Panc1 (cell line): ENCODE results near the gene RTF1. TPM values are rescaled to one million over a fixed set of nuclear protein-coding genes. Genes with fewer than 3 reads are reported as not detected.

Experiments used
- ATAC-seq: fragments of 200-7000 bp; cut with Tn5 transposase; 2 replicates; pipeline ENCODE4 v1.9.1; 2020; ENCODE audit warnings: mild to moderate bottlenecking, moderate library complexity
- BruUV-seq: library from RNA; stranded (reverse); fragments of 400-500 nt; replicated peaks from 2 replicates; lab custom pipeline; 2021; lab: Mats Ljungman, UMichigan
- CTCF ChIA-PET: fragments of 300-600 bp; sonication (Branson Sonifier 250); formaldehyde crosslinking; loops from one replicate; lab custom pipeline; 2022; ENCODE audit warnings: antibody characterized with exemption; lab: Charles Lee
- POLR2A ChIA-PET: fragments of 300-600 bp; sonication (Branson Sonifier 250); formaldehyde crosslinking; loops from one replicate; lab custom pipeline; 2022; ENCODE audit warnings: antibody characterized with exemption; lab: Charles Lee
- DNase-seq: peaks from one replicate; pipeline ENCODE4 v3.0.0-alpha.2; 2010; ENCODE audit warnings: low read depth, low spot score
- H3K27ac ChIP-seq: 2 replicates; pipeline ENCODE4 v1.5.1; 2011; ENCODE audit warnings: mild to moderate bottlenecking, low read length, inconsistent platforms
- H3K27me3 ChIP-seq: fragments of 200-500 bp; sonication (Bioruptor generic); 2 replicates; pipeline ENCODE4 v1.6.0; 2014; ENCODE audit warnings: low read length, inconsistent platforms; ENCODE audit not compliant: control insufficient read depth, insufficient read depth
- H3K36me3 ChIP-seq: fragments of 200-500 bp; sonication (Bioruptor generic); 2 replicates; pipeline ENCODE4 v1.5.1; 2014; ENCODE audit warnings: inconsistent platforms, mild to moderate bottlenecking, low read length, moderate library complexity; ENCODE audit not compliant: control insufficient read depth, insufficient read depth
- H3K4me1 ChIP-seq: 2 replicates; pipeline ENCODE4 v1.5.1; 2011; ENCODE audit warnings: inconsistent platforms, mild to moderate bottlenecking, low read length, moderate library complexity; ENCODE audit not compliant: control insufficient read depth, insufficient read depth
- H3K4me3 ChIP-seq, 2 experiments: 2 replicates each; pipeline ENCODE4 v1.5.1; 2011 to 2012; ENCODE audit warnings: low read depth in 2 of 2, low read length in 2 of 2, mild to moderate bottlenecking in 2 of 2, inconsistent platforms in 1 of 2, moderate library complexity in 1 of 2
- H3K9me3 ChIP-seq: fragments of 200-500 bp; sonication (Bioruptor generic); 2 replicates; pipeline ENCODE4 v1.5.1; 2014; ENCODE audit warnings: low read depth, mild to moderate bottlenecking, inconsistent platforms, low read length, moderate library complexity; ENCODE audit not compliant: control insufficient read depth, insufficient read depth
- POLR2AphosphoS5 ChIP-seq: IDR thresholded peaks from 2 replicates; pipeline ENCODE4 v1.6.1; 2012; ENCODE audit warnings: mild to moderate bottlenecking, low read depth, low read length, moderate library complexity
- SIN3A ChIP-seq: IDR thresholded peaks from 2 replicates; pipeline ENCODE4 v1.6.1; 2012; ENCODE audit warnings: low read depth, mild to moderate bottlenecking, low read length, moderate library complexity, borderline replicate concordance; ENCODE audit not compliant: insufficient read depth
- TCF7L2 ChIP-seq: IDR thresholded peaks from 2 replicates; pipeline ENCODE4 v1.6.1; 2011; ENCODE audit warnings: mild to moderate bottlenecking, low read depth, low read length, inconsistent platforms
- in situ Hi-C: cut with HindIII; loops from 2 replicates; pipeline ENCODE4 v1.10.0; 2016; ENCODE audit warnings: low sequenced_read_pairs, low pct_unique_long_range_greater_than_20kb
- intact Hi-C: fragments of 100-400 bp; cut with micrococcal nuclease; formaldehyde crosslinking; loops from one replicate; pipeline ENCODE4 v1.10.0; 2022; ENCODE audit not compliant: unreplicated experiment
- total RNA-seq: library from RNA; stranded (reverse); gene quantifications from one replicate; pipeline ENCODE4 v1.2.1, GENCODE V29; 2021; ENCODE audit not compliant: unreplicated experiment
- TF ChIP-seq, protein P1 (sequence below): fragments of 450-650 bp; IDR thresholded peaks from 2 replicates; pipeline ENCODE4 v1.5.1; 2017; ENCODE audit warnings: mild to moderate bottlenecking
- TF ChIP-seq, protein P2 (sequence below), 2 experiments: IDR thresholded peaks; 2 replicates each; pipeline ENCODE4 v1.6.1; 2011 to 2012; ENCODE audit warnings: low read depth in 2 of 2, control low read depth in 1 of 2, low read length in 1 of 2, mild to moderate bottlenecking in 1 of 2, moderate library complexity in 1 of 2; ENCODE audit not compliant: insufficient read depth in 1 of 2

RTF1 gene
- total RNA-seq, 1 experiment from 2014 or later: 43.5 TPM

DNA sequence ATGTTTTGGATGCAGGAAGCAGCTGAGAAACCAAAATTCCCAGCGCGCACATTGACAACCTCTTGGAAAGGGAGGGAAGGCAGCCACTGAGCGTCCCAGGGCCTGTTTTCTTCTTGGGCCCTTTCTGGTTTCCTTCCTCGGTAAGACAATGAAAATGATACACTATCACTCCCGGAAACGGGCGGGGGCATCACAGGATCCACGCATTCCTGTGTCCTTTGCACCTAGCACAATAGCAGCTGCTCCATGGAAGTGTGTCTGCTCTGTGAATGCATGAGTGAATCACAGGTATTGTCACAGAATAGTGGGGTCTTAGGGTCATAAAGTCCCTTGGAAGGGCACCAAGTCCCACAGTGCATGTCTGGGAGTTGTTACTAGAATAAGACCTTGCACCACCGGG is 70.5 kb downstream of the RTF1 start:
- Histone ChIP-seq H3K4me3 (no peak overlapping the region), H3K9me3 (no peaks in the 10 kb centered on the region), H3K27ac (no peak overlapping the region), H3K4me1 (no peaks in the 10 kb centered on the region), H3K36me3 (no peaks in the 10 kb centered on the region), H3K27me3 (no peaks in the 10 kb centered on the region)
- ChIA-PET CTCF (no interaction called here), POLR2A (no interaction called here)
- no peak for ATAC-seq
- in situ Hi-C loops: no loop called here
- BruUV-seq: no TSS peak
- no peak for TF ChIP-seq POLR2AphosphoS5
- TF ChIP-seq, protein P1, sequence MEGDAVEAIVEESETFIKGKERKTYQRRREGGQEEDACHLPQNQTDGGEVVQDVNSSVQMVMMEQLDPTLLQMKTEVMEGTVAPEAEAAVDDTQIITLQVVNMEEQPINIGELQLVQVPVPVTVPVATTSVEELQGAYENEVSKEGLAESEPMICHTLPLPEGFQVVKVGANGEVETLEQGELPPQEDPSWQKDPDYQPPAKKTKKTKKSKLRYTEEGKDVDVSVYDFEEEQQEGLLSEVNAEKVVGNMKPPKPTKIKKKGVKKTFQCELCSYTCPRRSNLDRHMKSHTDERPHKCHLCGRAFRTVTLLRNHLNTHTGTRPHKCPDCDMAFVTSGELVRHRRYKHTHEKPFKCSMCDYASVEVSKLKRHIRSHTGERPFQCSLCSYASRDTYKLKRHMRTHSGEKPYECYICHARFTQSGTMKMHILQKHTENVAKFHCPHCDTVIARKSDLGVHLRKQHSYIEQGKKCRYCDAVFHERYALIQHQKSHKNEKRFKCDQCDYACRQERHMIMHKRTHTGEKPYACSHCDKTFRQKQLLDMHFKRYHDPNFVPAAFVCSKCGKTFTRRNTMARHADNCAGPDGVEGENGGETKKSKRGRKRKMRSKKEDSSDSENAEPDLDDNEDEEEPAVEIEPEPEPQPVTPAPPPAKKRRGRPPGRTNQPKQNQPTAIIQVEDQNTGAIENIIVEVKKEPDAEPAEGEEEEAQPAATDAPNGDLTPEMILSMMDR: no peak
- TF ChIP-seq SIN3A: no peak
- no peak for TF ChIP-seq TCF7L2
- TF ChIP-seq, protein P2, sequence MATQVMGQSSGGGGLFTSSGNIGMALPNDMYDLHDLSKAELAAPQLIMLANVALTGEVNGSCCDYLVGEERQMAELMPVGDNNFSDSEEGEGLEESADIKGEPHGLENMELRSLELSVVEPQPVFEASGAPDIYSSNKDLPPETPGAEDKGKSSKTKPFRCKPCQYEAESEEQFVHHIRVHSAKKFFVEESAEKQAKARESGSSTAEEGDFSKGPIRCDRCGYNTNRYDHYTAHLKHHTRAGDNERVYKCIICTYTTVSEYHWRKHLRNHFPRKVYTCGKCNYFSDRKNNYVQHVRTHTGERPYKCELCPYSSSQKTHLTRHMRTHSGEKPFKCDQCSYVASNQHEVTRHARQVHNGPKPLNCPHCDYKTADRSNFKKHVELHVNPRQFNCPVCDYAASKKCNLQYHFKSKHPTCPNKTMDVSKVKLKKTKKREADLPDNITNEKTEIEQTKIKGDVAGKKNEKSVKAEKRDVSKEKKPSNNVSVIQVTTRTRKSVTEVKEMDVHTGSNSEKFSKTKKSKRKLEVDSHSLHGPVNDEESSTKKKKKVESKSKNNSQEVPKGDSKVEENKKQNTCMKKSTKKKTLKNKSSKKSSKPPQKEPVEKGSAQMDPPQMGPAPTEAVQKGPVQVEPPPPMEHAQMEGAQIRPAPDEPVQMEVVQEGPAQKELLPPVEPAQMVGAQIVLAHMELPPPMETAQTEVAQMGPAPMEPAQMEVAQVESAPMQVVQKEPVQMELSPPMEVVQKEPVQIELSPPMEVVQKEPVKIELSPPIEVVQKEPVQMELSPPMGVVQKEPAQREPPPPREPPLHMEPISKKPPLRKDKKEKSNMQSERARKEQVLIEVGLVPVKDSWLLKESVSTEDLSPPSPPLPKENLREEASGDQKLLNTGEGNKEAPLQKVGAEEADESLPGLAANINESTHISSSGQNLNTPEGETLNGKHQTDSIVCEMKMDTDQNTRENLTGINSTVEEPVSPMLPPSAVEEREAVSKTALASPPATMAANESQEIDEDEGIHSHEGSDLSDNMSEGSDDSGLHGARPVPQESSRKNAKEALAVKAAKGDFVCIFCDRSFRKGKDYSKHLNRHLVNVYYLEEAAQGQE (IDR thresholded peaks at IDR 0.05; ENCODE audit: insufficient read depth in 1 of 2, low read depth in 2 of 2, low read length in 1 of 2): no peak
- DNase-seq: no peak
- intact Hi-C loops: no loop called here

DNA sequence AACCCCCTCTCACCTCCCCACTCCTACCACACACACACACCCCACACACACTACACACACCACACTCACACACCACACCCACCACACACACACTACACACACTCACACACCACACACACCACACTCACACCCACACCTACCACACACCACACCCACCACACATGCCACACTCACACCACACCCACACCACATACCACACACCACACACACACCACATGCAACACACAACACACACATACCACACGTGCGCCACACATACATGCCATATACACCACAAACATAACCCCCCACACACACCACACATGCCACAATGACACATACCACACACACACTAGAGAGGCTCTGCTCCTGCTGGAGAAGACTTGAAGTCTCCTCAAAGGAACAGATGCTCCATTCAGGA is 70.9 kb downstream of the RTF1 start:
- TF ChIP-seq, protein P2 (IDR thresholded peaks at IDR 0.05; ENCODE audit: insufficient read depth in 1 of 2, low read depth in 2 of 2, low read length in 1 of 2): no peak
- TF ChIP-seq, protein P1: no peak
- TF ChIP-seq POLR2AphosphoS5: no peak
- TF ChIP-seq SIN3A: no peak
- TF ChIP-seq TCF7L2: no peak
- H3K27me3 ChIP-seq: no peaks in the 10 kb centered on the region
- CTCF ChIA-PET: no interaction called here
- DNase-seq: no peak
- H3K4me3 ChIP-seq: no peak overlapping the region
- 0 out of 2 replicates have a peak, but pooled peaks cover 3% of the 10 kb centered on the region for H3K4me1 ChIP-seq
- no peak for ATAC-seq
- no peaks in the 10 kb centered on the region for H3K9me3 ChIP-seq
- POLR2A ChIA-PET: no interaction called here
- in situ Hi-C loops: no loop called here
- H3K36me3 ChIP-seq: no peaks in the 10 kb centered on the region
- intact Hi-C loops: no loop called here
- no TSS peak for BruUV-seq
- no peak overlapping the region for H3K27ac ChIP-seq
